GM12864 (cell line): Measurements from ENCODE around the gene GSE1.

Experiments
- DNase-seq: peaks from one replicate; pipeline ENCODE4 v3.0.0-alpha.2; 2011; ENCODE audit warnings: low read depth
- H3K4me3 ChIP-seq: 2 replicates; pipeline ENCODE4 v1.5.1; 2011; ENCODE audit warnings: mild to moderate bottlenecking, low read depth, low read length, control low read depth
- CTCF ChIP-seq: IDR thresholded peaks from 2 replicates; pipeline ENCODE4 v1.5.1; 2011; ENCODE audit warnings: low read depth, mild to moderate bottlenecking, moderate library complexity, low read length, control low read depth, inconsistent platforms; ENCODE audit errors: missing control alignments

The GSE1 gene

GRCh38 chr16:85663891-85664321 is 50.8 kb downstream of the GSE1 start:
- no peak for DNase-seq
- H3K4me3 ChIP-seq, result no peak overlapping the region
- TF ChIP-seq CTCF, result no peak

- no peak for DNase-seq
- no peak overlapping the region for H3K4me3 ChIP-seq
- TF ChIP-seq CTCF, result no peak
Measured at GRCh38 chr16:85664580-85665372, 51.7 kb downstream of the GSE1 start.

- H3K4me3 ChIP-seq, result no peak overlapping the region
- no peak for TF ChIP-seq CTCF
- no peak for DNase-seq
Measured at GRCh38 chr16:85665373-85665740, 52.2 kb downstream of the GSE1 start.

- no peak overlapping the region for H3K4me3 ChIP-seq
- TF ChIP-seq CTCF, result no peak
- DNase-seq, result no peak
Measured at GRCh38 chr16:85665929-85666328, 52.8 kb downstream of the GSE1 start.

- DNase-seq, result no peak
- no peak for TF ChIP-seq CTCF
Measured at GRCh38 chr16:85667261-85667660, 54.1 kb downstream of the GSE1 start.

GRCh38 chr16:85667841-85668413 is 54.8 kb downstream of the GSE1 start:
- DNase-seq, result no peak
- no peak overlapping the region for H3K4me3 ChIP-seq
- TF ChIP-seq CTCF, result no peak

More at GRCh38 chr16:85667261-85667660, 54.1 kb downstream of the GSE1 start:
- no peak overlapping the region for H3K4me3 ChIP-seq
